HG02571 (cell line): ENCODE measurements around the gene MAST4.

Experiments used
- ATAC-seq: cut with Tn5 transposase; IDR thresholded peaks from one replicate; pipeline ENCODE4 v1.9.1; 2021; ENCODE audit warnings: mild to moderate bottlenecking, moderate library complexity; ENCODE audit not compliant: unreplicated experiment

The MAST4 gene

DNA sequence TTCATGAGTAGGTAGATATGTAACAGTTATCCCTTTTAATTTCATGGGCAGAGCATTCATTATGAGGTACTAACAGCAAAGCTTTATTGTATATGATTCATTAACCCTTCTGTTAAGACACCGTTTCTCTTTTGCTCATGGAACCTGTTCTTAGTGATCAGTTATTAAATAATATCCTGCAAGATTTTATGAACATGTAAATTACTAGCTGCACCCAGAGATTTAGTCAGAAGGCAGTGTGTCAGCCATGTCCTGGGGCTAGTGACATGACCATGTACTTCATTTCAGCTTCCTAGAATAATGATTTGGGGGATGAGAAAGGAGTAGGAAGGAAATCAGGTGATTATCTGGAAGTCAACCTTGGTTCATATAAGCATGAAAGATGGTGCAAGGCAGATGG lies 7.0 kb downstream of the MAST4 start:
- no peak for ATAC-seq

DNA sequence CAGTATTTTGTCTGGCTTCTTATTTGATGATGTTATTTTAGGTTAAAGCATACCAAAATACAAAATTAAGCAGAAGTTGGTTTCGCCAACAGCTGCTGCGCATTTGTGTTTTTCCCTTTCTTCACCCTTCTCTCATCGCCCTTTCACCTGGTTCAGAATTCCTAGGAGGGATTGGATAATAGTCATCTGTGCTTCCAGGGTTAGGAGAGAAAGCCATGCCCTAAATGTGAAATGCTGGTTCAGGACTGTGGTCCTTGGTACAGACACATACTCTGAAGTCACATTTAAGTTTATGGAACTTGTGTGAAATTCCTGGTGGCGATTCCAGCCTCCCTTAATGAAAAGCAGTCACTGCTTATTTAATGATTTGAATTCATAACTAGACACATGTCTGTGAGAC lies 7.7 kb downstream of the MAST4 start:
- ATAC-seq = no peak

DNA sequence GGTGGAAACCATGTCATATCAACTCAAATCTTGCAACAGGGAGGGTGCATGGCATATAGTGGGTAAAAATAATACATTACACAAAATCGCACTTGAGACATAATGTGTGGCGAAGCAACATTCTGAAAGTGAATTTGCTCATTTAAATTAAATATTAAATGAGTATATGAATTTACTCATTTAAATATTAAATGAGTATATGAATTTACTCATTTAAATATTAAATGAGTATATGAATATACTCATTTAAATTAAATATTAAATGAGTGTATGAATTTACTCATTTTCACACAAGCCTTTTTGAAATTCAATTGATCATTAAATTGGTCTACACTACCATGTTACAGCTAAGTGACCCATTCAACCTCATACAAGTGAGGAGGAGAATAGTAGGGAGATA lies 10.5 kb downstream of the MAST4 start:
- no peak for ATAC-seq

- no peak for ATAC-seq
Measured at GRCh38 chr5:66608501-66608900, 12.3 kb downstream of the MAST4 start.

DNA sequence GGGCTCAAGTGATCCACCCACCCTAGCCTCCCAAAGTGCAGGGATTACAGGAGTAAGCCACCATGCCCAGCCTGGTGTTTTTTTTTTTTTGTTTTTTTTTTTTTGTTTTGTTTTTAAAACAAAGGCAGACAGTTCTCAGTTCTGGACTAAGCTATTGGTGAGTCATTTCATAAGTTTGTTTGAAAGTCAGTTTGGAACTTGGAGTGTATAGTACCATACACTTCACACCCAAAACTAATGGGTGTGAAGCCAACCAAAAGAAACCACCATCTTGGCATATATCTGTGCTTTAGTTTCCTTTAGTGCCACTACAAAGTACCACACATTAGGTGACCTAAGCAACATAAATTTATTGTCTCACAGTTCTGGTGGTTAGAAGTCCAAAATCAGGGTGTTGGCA lies 13.4 kb downstream of the MAST4 start:
- no peak for ATAC-seq

DNA sequence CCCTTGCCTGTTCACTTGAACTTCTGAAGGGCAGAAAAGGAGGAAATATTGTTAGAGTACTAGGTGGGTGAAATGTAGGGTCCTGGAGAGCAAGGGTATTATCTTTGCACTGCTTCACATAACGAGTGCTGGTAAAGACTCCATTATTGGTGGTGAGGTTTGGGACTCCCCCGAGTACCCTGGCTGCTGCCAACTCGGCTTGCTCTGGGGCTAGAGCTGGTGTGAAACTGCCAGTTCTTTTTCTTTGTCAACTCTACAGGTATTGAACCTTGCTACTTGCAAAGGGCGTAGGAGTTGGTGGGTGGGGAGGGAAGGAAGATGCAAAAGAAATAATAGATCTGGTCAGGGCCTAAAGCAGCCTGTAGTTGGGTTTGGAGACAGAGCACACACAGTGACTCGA lies 16.0 kb downstream of the MAST4 start:
- ATAC-seq = no peak

GRCh38 chr5:66615136-66615535 lies 18.9 kb downstream of the MAST4 start:
- no peak for ATAC-seq

DNA sequence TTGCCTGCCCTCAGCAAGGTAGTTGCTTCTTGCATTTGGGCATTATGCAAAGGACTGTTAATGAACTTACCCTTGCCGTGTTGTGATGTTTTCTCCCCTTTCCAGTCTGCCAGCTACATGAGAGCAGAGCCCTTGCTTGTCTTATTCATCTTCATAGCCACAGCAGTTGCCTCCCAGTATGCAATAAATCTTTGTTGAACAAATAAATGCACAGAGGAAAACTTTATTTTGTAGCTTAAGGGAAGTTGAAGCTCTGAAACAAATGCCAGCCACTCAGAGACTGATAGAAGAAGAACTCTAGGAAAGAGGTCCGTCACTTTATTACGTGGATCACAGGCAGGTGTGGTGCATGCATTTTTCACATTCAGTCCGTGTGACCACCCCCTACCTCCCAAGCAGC lies 19.7 kb downstream of the MAST4 start:
- ATAC-seq = no peak

- no peak for ATAC-seq
Measured at GRCh38 chr5:66616520-66617225, 20.5 kb downstream of the MAST4 start.

GRCh38 chr5:66617226-66617861 lies 21.2 kb downstream of the MAST4 start:
- ATAC-seq = no peak

DNA sequence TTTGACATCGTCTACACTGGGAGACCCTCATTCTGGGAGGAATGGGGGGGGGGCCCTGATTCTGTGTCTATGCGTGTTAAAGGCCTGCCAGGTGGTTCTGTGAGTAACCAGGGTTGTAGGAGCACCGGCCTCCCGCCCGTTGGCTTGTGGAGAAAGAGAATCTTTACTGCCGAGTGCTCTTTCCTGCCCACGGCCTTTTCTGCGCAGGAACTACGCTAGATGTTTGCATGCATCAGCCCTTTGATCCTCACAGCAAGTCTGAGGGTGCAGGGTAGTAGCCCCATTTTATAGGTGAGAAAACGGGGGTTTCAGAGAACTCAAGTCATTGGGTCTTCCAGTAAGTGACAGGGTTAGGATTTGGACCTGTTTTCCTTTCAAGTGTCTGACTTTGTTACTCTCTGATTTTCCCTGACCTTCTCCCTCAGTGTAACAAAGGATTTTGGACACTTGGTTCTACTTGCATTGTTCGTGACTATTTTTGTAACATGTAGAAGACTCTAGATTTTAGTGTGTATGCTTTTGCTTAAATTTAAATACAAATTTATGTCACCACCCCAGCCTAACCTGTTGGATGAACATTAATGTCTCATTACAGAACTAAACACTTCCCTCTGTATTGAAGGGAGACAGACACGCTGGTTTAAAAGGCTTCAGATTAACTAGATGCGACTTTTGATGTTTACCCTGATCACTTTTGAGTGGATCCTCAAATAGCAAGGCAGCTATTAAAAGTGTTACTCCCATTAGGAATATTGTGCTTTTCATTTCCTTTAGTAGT lies 22.0 kb downstream of the MAST4 start:
- no peak for ATAC-seq

- no peak for ATAC-seq
Measured at GRCh38 chr5:66620711-66621110, 24.5 kb downstream of the MAST4 start.

DNA sequence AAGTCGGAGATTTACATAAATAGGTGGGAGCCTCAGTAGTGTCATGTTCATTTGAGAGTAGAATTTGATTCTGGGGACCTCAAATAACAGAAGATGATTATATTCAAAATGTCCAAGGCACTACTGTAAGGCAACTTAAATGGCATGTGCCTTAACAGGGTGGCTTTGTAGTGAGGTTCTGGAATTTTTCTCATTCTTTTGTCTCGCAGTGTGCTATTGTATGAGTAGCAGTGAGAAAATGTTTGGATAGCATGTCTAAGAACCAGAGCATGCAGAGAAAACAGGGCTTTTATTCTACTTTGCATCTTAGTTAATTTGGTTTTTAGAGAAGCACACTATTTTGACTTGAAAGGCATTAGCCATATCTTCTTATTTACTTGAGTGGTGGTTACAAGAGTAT lies 25.0 kb downstream of the MAST4 start:
- no peak for ATAC-seq

DNA sequence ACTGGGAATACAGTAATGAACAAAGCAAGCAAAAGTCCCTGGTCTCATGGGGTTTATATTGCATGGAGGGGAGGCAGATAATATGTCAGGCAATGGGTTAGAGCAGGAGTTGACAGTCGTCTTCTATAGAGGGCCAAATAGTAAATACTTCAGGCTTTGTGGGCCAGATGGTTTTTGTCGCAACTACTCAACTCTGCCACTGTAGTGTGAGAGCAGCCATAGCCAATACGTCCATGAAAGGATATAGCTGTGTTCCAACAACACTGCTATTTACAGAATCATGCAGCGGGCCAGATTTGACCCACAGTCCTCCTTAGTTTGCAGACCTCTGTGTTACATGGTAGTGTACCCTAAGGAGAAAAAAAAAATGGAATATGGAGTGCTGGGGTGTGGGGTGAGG lies 25.5 kb downstream of the MAST4 start:
- no peak for ATAC-seq

DNA sequence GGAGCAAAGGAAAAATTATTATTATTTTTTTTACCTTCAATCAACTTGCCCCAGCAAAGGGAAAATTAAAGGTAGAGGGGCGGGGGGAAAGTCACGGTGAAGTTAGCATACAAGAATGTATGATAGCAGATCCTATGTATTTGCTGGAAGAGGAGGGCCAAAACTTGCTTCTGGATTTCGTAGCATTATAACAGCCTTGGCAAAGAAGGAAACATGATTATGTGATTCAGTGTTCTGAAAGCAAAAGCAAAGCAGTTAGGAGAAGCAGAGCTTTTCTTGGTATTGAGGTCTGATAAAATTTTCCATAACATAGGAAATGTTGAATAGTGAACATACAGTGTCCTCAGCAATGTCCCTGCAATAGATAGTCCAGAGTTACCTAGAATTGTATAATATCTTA lies 32.4 kb downstream of the MAST4 start:
- no peak for ATAC-seq

GRCh38 chr5:66629446-66629845 lies 33.3 kb downstream of the MAST4 start:
- no peak for ATAC-seq

DNA sequence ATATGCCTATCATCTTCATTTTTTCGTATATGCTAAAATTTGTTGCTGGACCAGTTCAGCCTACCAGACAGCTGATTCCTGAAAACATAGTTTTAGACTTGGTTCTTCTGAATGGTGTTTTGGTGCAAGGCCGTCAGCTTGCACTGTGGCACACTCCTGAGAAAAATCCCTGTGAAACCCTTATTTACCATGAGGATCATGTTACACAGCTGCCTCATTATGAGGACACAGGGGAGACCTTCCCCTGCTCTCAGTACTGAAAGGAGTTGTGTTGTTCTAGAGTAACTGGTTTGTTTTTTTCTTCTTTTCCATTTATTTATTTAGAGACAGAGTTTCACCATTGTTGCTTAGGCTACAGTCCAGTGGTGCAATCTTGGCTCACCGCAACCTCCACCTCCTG lies 37.6 kb downstream of the MAST4 start:
- no peak for ATAC-seq

GRCh38 chr5:66634601-66635000 lies 38.4 kb downstream of the MAST4 start:
- ATAC-seq = no peak

DNA sequence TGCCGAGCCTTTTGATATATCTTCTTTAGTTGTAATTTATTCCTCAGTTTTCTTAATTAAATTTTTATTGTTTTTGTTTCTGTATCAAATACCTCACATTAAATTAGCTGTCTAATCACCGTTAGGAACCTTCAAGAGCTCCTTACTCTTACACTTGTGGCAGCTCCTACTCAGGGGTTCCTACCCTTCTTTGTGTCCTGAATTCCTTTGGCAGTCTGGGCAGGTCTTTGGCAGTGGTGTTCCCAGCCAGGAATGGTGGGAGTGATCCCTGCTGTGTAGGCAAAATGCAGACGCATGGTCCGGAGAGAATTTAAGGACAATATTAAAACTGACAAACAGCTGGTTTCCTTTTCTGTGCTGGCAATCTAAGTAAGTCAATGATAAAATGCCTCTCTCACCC lies 41.8 kb downstream of the MAST4 start:
- ATAC-seq = no peak

GRCh38 chr5:66639037-66639436 lies 42.8 kb downstream of the MAST4 start:
- ATAC-seq = no peak

DNA sequence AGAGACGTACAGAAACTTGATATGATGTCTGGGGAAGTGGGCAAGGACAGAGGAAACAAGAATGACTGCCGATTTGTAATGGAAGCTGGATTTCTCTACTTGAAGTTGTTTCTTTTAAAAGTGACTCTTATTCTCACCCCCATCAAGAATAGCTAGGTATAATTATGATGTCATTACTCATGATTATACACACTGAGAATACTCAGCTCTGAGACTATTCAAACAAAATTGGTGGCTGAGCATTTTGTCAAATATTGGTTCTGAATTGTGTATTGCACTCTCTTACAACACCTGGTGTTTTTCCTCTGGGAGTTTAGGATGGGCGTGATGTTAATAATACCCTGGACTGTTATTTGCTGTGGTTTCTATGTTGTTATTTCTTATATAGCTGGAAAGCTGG lies 46.3 kb downstream of the MAST4 start:
- ATAC-seq = no peak

GRCh38 chr5:66643387-66643786 lies 47.2 kb downstream of the MAST4 start:
- no peak for ATAC-seq
